Breast epithelium (tissue), 3 donors: Measurements from ENCODE around the gene DDX25.

Experiments
- CTCF ChIP-seq, 3 donors: fragments of 450-650 bp; IDR thresholded peaks; one replicate each; pipeline ENCODE4 v1.5.1; 2016 to 2017; ENCODE audit warnings: antibody characterized with exemption in 3 of 3, mild to moderate bottlenecking in 3 of 3, moderate library complexity in 3 of 3
- POLR2A ChIP-seq: fragments of 450-650 bp; IDR thresholded peaks from one replicate; pipeline ENCODE4 v1.6.1; 2016; ENCODE audit warnings: antibody characterized with exemption, mild to moderate bottlenecking, moderate library complexity

- TF ChIP-seq CTCF (IDR thresholded peaks at IDR 0.05) (no peak), POLR2A (no peak)
These were observed 56.5 kb downstream of the DDX25 start for GRCh38 chr11:125960771-125961170.
